ENCODE results near the gene ZNF205.

DNA sequence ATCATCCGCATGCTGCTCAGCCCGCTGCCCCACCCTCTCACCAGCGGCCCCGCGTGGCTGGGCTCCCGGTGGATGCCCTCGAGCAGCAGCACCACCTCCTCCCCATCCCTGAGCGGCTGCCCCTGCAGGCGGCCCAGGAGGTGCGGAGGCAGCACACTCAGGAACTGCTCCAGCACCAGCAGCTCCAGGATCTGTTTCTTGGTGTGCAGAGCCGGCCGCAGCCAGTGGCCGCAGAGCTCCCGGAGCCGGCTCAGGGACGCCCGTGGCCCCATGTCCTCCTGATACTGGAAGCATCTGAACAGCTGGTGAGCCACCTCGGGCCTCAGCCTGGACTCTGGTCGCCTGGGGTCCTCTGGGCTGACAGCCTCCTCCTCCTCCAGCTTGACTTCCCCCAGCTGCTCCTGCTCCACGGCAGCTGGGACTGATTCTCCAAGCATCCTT, 19.9 kb upstream of the ZNF205 start:
- TF ChIP-seq, protein P1, sequence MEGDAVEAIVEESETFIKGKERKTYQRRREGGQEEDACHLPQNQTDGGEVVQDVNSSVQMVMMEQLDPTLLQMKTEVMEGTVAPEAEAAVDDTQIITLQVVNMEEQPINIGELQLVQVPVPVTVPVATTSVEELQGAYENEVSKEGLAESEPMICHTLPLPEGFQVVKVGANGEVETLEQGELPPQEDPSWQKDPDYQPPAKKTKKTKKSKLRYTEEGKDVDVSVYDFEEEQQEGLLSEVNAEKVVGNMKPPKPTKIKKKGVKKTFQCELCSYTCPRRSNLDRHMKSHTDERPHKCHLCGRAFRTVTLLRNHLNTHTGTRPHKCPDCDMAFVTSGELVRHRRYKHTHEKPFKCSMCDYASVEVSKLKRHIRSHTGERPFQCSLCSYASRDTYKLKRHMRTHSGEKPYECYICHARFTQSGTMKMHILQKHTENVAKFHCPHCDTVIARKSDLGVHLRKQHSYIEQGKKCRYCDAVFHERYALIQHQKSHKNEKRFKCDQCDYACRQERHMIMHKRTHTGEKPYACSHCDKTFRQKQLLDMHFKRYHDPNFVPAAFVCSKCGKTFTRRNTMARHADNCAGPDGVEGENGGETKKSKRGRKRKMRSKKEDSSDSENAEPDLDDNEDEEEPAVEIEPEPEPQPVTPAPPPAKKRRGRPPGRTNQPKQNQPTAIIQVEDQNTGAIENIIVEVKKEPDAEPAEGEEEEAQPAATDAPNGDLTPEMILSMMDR (conservative IDR thresholded peaks at IDR 0.05; ENCODE audit: low read depth, low read length) = no peak
- TF ChIP-seq EZH2 (IDR thresholded peaks at IDR 0.05; ENCODE audit: low read length, unreplicated experiment) = no peak
